BE2C (cell line): Measurements from ENCODE around the gene OR56B1.

Source experiments
- DNase-seq: peaks from one replicate; pipeline ENCODE4 v3.0.0-alpha.2; 2020
- H3K27me3 ChIP-seq: fragments of 250-450 bp; sonication (Bioruptor Pico); 2 replicates; pipeline ENCODE4 v1.5.1; 2020; ENCODE audit warnings: mild to moderate bottlenecking
- H3K36me3 ChIP-seq: fragments of 250-450 bp; sonication (Bioruptor Pico); 2 replicates; pipeline ENCODE4 v1.5.1; 2020; ENCODE audit warnings: mild to moderate bottlenecking
- H3K4me1 ChIP-seq: fragments of 250-450 bp; sonication (Bioruptor Pico); 2 replicates; pipeline ENCODE4 v1.5.1; 2020
- H3K4me3 ChIP-seq: 2 replicates; pipeline ENCODE4 v1.5.1; 2011; ENCODE audit warnings: low read depth, low read length
- H3K9me3 ChIP-seq: fragments of 250-450 bp; sonication (Bioruptor Pico); 2 replicates; pipeline ENCODE4 v1.5.1; 2020
- CTCF ChIP-seq: IDR thresholded peaks from 2 replicates; pipeline ENCODE4 v1.5.1; 2012; ENCODE audit warnings: mild to moderate bottlenecking, low read depth, low read length

OR56B1 gene

GRCh38 chr11:5691964-5692361 lies 44.3 kb upstream of the OR56B1 start:
- Histone ChIP-seq H3K4me3 (no peak overlapping the region), H3K36me3 (no peaks in the 10 kb centered on the region), H3K27me3 (no peaks in the 10 kb centered on the region), H3K4me1 (no peaks in the 10 kb centered on the region), H3K9me3 (no peaks in the 10 kb centered on the region)
- DNase-seq, result no peak
- no peak for TF ChIP-seq CTCF

GRCh38 chr11:5694642-5695041 lies 41.6 kb upstream of the OR56B1 start:
- no peak for TF ChIP-seq CTCF
- Histone ChIP-seq H3K9me3 (no peaks in the 10 kb centered on the region), H3K27me3 (no peaks in the 10 kb centered on the region)

GRCh38 chr11:5695580-5695979 lies 40.7 kb upstream of the OR56B1 start:
- H3K4me1 ChIP-seq, result no peaks in the 10 kb centered on the region
- H3K36me3 ChIP-seq, result no peaks in the 10 kb centered on the region
- no peaks in the 10 kb centered on the region for H3K27me3 ChIP-seq
- no peak for TF ChIP-seq CTCF
- no peaks in the 10 kb centered on the region for H3K9me3 ChIP-seq
- no peak overlapping the region for H3K4me3 ChIP-seq
- DNase-seq, result no peak

More at GRCh38 chr11:5694642-5695041, 41.6 kb upstream of the OR56B1 start:
- Histone ChIP-seq H3K4me3 (no peak overlapping the region), H3K36me3 (no peaks in the 10 kb centered on the region), H3K4me1 (no peaks in the 10 kb centered on the region)
- no peak for DNase-seq

GRCh38 chr11:5696210-5696609 lies 40.0 kb upstream of the OR56B1 start:
- no peak overlapping the region for H3K4me3 ChIP-seq
- TF ChIP-seq CTCF, result no peak

GRCh38 chr11:5698281-5698680 lies 38.0 kb upstream of the OR56B1 start:
- H3K4me1 ChIP-seq, result no peaks in the 10 kb centered on the region
- no peaks in the 10 kb centered on the region for H3K36me3 ChIP-seq
- H3K27me3 ChIP-seq, result no peaks in the 10 kb centered on the region
- DNase-seq, result no peak
- TF ChIP-seq CTCF, result no peak
- no peaks in the 10 kb centered on the region for H3K9me3 ChIP-seq
- H3K4me3 ChIP-seq, result no peak overlapping the region

More at GRCh38 chr11:5696210-5696609, 40.0 kb upstream of the OR56B1 start:
- Histone ChIP-seq H3K4me1 (no peaks in the 10 kb centered on the region), H3K27me3 (no peaks in the 10 kb centered on the region), H3K36me3 (no peaks in the 10 kb centered on the region), H3K9me3 (no peaks in the 10 kb centered on the region)
- DNase-seq, result no peak

- Histone ChIP-seq H3K4me1 (no peaks in the 10 kb centered on the region), H3K9me3 (no peaks in the 10 kb centered on the region), H3K27me3 (no peaks in the 10 kb centered on the region), H3K36me3 (no peaks in the 10 kb centered on the region), H3K4me3 (no peak overlapping the region)
- no peak for DNase-seq
- TF ChIP-seq CTCF, result no peak
Observed at GRCh38 chr11:5700421-5701054, 35.7 kb upstream of the OR56B1 start.
